IMR-90 (cell line): ENCODE data around the gene FLVCR2. TPM values are rescaled to one million over a fixed set of nuclear protein-coding genes. Genes with fewer than 3 reads are reported as not detected.

ENCODE experiments used
- ATAC-seq: fragments of 200-7000 bp; cut with Tn5 transposase; 2 replicates; pipeline ENCODE4 v1.9.1; 2020; ENCODE audit warnings: low read depth, mild to moderate bottlenecking, moderate library complexity
- BruUV-seq: library from RNA; stranded (reverse); fragments of 400-500 nt; replicated peaks from 2 replicates; lab custom pipeline; 2021; lab: Mats Ljungman, UMichigan
- CTCF ChIA-PET: fragments of 300-600 bp; formaldehyde crosslinking; extraction: SDS; loops from one replicate; lab custom pipeline; 2021; ENCODE audit warnings: antibody characterized with exemption; lab: Yijun Ruan, JAX
- POLR2A ChIA-PET: fragments of 300-600 bp; sonication (Branson Sonifier 250); formaldehyde crosslinking; loops from one replicate; lab custom pipeline; 2022; ENCODE audit warnings: antibody characterized with exemption; ENCODE audit not compliant: unreplicated experiment; lab: Charles Lee
- DNase-seq: peaks from one replicate; pipeline ENCODE4 v3.0.0; 2013
- H2AFZ ChIP-seq: replicated peaks from 2 replicates; pipeline ENCODE3; 2013; ENCODE audit warnings: low read length, mild to moderate bottlenecking; ENCODE audit not compliant: poor library complexity
- H2AK5ac ChIP-seq: 2 replicates; pipeline ENCODE4 v1.6.1; 2013; ENCODE audit warnings: low read depth, low read length, inconsistent platforms
- H2AK9ac ChIP-seq: replicated peaks from 2 replicates; pipeline ENCODE3; 2013; ENCODE audit warnings: mild to moderate bottlenecking, low read depth, low read length, moderate library complexity; ENCODE audit not compliant: poor library complexity
- H2BK120ac ChIP-seq: 2 replicates; pipeline ENCODE4 v1.6.1; 2013; ENCODE audit warnings: low read depth, low read length, inconsistent platforms
- H2BK15ac ChIP-seq: 3 replicates; pipeline ENCODE4 v1.6.1; 2013; ENCODE audit warnings: low read depth, low read length, inconsistent platforms
- H2BK20ac ChIP-seq: 2 replicates; pipeline ENCODE4 v1.6.1; 2013; ENCODE audit warnings: low read depth, mild to moderate bottlenecking, inconsistent platforms, low read length, moderate library complexity
- H2BK5ac ChIP-seq: 2 replicates; pipeline ENCODE4 v1.6.1; 2013; ENCODE audit warnings: mild to moderate bottlenecking, low read depth, low read length, inconsistent platforms; ENCODE audit not compliant: poor library complexity, severe bottlenecking
- H3K14ac ChIP-seq: replicated peaks from 2 replicates; pipeline ENCODE4 v1.6.1; 2013; ENCODE audit warnings: low read depth, low read length, inconsistent platforms
- H3K18ac ChIP-seq: 2 replicates; pipeline ENCODE4 v1.6.1; 2013; ENCODE audit warnings: low read depth, low read length, control low read depth
- H3K23ac ChIP-seq: 2 replicates; pipeline ENCODE4 v1.6.1; 2013; ENCODE audit warnings: low read depth, low read length, inconsistent platforms
- H3K27ac ChIP-seq: 2 replicates; pipeline ENCODE4 v1.5.1; 2013; ENCODE audit warnings: mild to moderate bottlenecking, control low read depth, low read length; ENCODE audit not compliant: insufficient read depth
- H3K27me3 ChIP-seq: 2 replicates; pipeline ENCODE4 v1.6.1; 2013; ENCODE audit warnings: low read length; ENCODE audit not compliant: control insufficient read depth, insufficient read depth
- H3K36me3 ChIP-seq: 2 replicates; pipeline ENCODE4 v1.6.1; 2013; ENCODE audit warnings: low read length, mixed read lengths; ENCODE audit not compliant: control insufficient read depth, insufficient read depth
- H3K4ac ChIP-seq: 2 replicates; pipeline ENCODE4 v1.6.1; 2013; ENCODE audit warnings: low read depth, low read length, inconsistent platforms
- H3K4me1 ChIP-seq: 2 replicates; pipeline ENCODE4 v1.6.1; 2013; ENCODE audit warnings: low read length, mixed read lengths; ENCODE audit not compliant: control insufficient read depth, insufficient read depth
- H3K4me2 ChIP-seq: 2 replicates; pipeline ENCODE4 v1.6.1; 2013; ENCODE audit warnings: low read depth, mild to moderate bottlenecking, control low read depth, low read length, moderate library complexity
- H3K4me3 ChIP-seq: 2 replicates; pipeline ENCODE4 v1.5.1; 2013; ENCODE audit warnings: low read depth, mild to moderate bottlenecking, control low read depth, low read length, moderate library complexity; ENCODE audit not compliant: insufficient read depth
- H3K56ac ChIP-seq: 2 replicates; pipeline ENCODE4 v1.6.1; 2013; ENCODE audit warnings: low read length, inconsistent platforms; ENCODE audit not compliant: insufficient read depth; ENCODE audit errors: extremely low read depth
- H3K79me1 ChIP-seq, 2 experiments: 2 replicates each; pipeline ENCODE4 v1.6.1; 2013; ENCODE audit warnings: low read length in 2 of 2, inconsistent platforms in 1 of 2, low read depth in 1 of 2
- H3K9ac ChIP-seq: 2 replicates; pipeline ENCODE4 v1.6.1; 2013; ENCODE audit warnings: low read depth, low read length, control low read depth
- H3K9me1 ChIP-seq: 2 replicates; pipeline ENCODE4 v1.6.1; 2013; ENCODE audit warnings: low read length, inconsistent platforms; ENCODE audit not compliant: insufficient read depth
- H3K9me3 ChIP-seq: 2 replicates; pipeline ENCODE4 v1.6.1; 2013; ENCODE audit warnings: low read length; ENCODE audit not compliant: control insufficient read depth, insufficient read depth
- H4K20me1 ChIP-seq: 2 replicates; pipeline ENCODE4 v1.6.1; 2013; ENCODE audit warnings: low read length, inconsistent platforms; ENCODE audit not compliant: insufficient read depth
- H4K5ac ChIP-seq: 2 replicates; pipeline ENCODE4 v1.6.1; 2013; ENCODE audit warnings: mild to moderate bottlenecking, low read depth, low read length, control low read depth
- H4K8ac ChIP-seq, 2 experiments: 2 replicates each; pipeline ENCODE4 v1.6.1; 2013; ENCODE audit warnings: low read depth in 2 of 2, low read length in 2 of 2, control low read depth in 1 of 2, inconsistent platforms in 1 of 2
- H4K91ac ChIP-seq: 2 replicates; pipeline ENCODE4 v1.6.1; 2013; ENCODE audit warnings: low read depth, low read length, inconsistent platforms; ENCODE audit not compliant: insufficient read depth
- BHLHE40 ChIP-seq: fragments of 150-350 bp; IDR thresholded peaks from 2 replicates; pipeline ENCODE4 v1.6.1; 2016; ENCODE audit warnings: mild to moderate bottlenecking, low read depth, low read length
- CEBPB ChIP-seq: IDR thresholded peaks from 2 replicates; pipeline ENCODE4 v1.6.1; 2012; ENCODE audit warnings: low read depth, low read length, improper control_type of control experiment
- CHD1 ChIP-seq: IDR thresholded peaks from 2 replicates; pipeline ENCODE4 v1.6.1; 2012; ENCODE audit warnings: low read depth, low read length, improper control_type of control experiment
- FOS ChIP-seq: fragments of 150-350 bp; IDR thresholded peaks from 2 replicates; pipeline ENCODE4 v1.6.1; 2016; ENCODE audit warnings: low read depth, low read length
- POLR2A ChIP-seq: IDR thresholded peaks from 2 replicates; pipeline ENCODE4 v1.6.1; 2012; ENCODE audit warnings: mild to moderate bottlenecking, low read depth, low read length
- SMC3 ChIP-seq: fragments of 150-350 bp; IDR thresholded peaks from 2 replicates; pipeline ENCODE4 v1.6.1; 2016; ENCODE audit warnings: low read depth, mild to moderate bottlenecking, antibody characterized with exemption, low read length, moderate library complexity
- WGBS, 2 experiments: methylation state at CpG; one replicate each; pipeline versions ENCODE4 v1.1.5 to v1.1.7; 2013; ENCODE audit warnings: missing lambda C conversion rate in 2 of 2; ENCODE audit not compliant: insufficient read length in 1 of 2; ENCODE audit errors: extremely low coverage in 2 of 2; 5-methylcytosine and 5-hydroxymethylcytosine counted together
- dilution Hi-C: fragments of 300-500 bp; cut with HindIII; formaldehyde crosslinking; loops from one replicate; pipeline ENCODE4 v1.14.3; 2018; ENCODE audit warnings: low sequenced_read_pairs; ENCODE audit not compliant: unreplicated experiment
- in situ Hi-C: fragments of 300-500 bp; cut with MboI; formaldehyde crosslinking; loops from 3 replicates; pipeline ENCODE4 v1.14.3; 2019; ENCODE audit warnings: low sequenced_read_pairs, inconsistent platforms, mixed read lengths
- intact Hi-C: fragments of 100-400 bp; cut with micrococcal nuclease; formaldehyde crosslinking; loops from 2 replicates; pipeline ENCODE4 v1.10.0; 2022
- polyA plus RNA-seq, 3 experiments: library from polyadenylated mRNA; depleted of rRNA; stranded (reverse); fragments of >200 nt; gene quantifications; 2 replicates each; pipeline ENCODE4 v1.2.3, GENCODE V29; 2012; ENCODE audit warnings: low replicate concordance in 1 of 3
- total RNA-seq: library from RNA; depleted of rRNA; stranded (reverse); fragments of >200 nt; gene quantifications from 2 replicates; pipeline ENCODE4 v1.2.3, GENCODE V29; 2012
- TF ChIP-seq, protein P1 (sequence below): conservative IDR thresholded peaks from 2 replicates; pipeline ENCODE4 v1.5.1; 2012; ENCODE audit warnings: mild to moderate bottlenecking, low read depth, low read length, improper control_type of control experiment

FLVCR2 gene
- total and polyA plus RNA-seq, 2 of the 4 experiments (the other 2 are of a cell fraction) = 0.94 to 1.4 TPM

- Histone ChIP-seq H3K4me3 (no peak overlapping the region), H4K8ac (no peak overlapping the region), H4K5ac (no peak overlapping the region), H3K9me3 (no peaks in the 10 kb centered on the region), H3K36me3 (no peaks in the 10 kb centered on the region), H4K91ac (no peak overlapping the region), H3K4ac (no peak overlapping the region), H3K4me2 (no peak overlapping the region), H3K14ac (no peak overlapping the region), H2BK20ac (no peak overlapping the region), H3K79me1 (no peaks in the 10 kb centered on the region), H2AK5ac (no peak overlapping the region), H4K20me1 (no peaks in the 10 kb centered on the region), H3K9ac (no peak overlapping the region), H2AFZ (no peak overlapping the region), H2BK5ac (no peak overlapping the region), H3K18ac (no peak overlapping the region), H3K27me3 (peaks cover 57% of the 10 kb centered on the region), H3K23ac (no peak overlapping the region), H2BK120ac (no peak overlapping the region), H3K4me1 (no peaks in the 10 kb centered on the region), H2BK15ac (no peak overlapping the region), H3K56ac (no peak overlapping the region), H3K27ac (no peak overlapping the region), H3K9me1 (no peaks in the 10 kb centered on the region), H2AK9ac (no peak overlapping the region)
- TF ChIP-seq BHLHE40 = no peak
- TF ChIP-seq CEBPB = no peak
- TF ChIP-seq POLR2A = no peak
- TF ChIP-seq, protein P1, sequence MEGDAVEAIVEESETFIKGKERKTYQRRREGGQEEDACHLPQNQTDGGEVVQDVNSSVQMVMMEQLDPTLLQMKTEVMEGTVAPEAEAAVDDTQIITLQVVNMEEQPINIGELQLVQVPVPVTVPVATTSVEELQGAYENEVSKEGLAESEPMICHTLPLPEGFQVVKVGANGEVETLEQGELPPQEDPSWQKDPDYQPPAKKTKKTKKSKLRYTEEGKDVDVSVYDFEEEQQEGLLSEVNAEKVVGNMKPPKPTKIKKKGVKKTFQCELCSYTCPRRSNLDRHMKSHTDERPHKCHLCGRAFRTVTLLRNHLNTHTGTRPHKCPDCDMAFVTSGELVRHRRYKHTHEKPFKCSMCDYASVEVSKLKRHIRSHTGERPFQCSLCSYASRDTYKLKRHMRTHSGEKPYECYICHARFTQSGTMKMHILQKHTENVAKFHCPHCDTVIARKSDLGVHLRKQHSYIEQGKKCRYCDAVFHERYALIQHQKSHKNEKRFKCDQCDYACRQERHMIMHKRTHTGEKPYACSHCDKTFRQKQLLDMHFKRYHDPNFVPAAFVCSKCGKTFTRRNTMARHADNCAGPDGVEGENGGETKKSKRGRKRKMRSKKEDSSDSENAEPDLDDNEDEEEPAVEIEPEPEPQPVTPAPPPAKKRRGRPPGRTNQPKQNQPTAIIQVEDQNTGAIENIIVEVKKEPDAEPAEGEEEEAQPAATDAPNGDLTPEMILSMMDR = no peak
- TF ChIP-seq SMC3 = no peak
- no peak for TF ChIP-seq FOS
- no peak for TF ChIP-seq CHD1
- DNase-seq = no peak
- ChIA-PET POLR2A (no interaction called here), CTCF (interaction anchor here (0.5 kb wide), 1 partner anchor 111 kb away, joined by 3 read pairs; no protein-coding TSS in a partner anchor)
- no TSS peak for BruUV-seq
- ATAC-seq = no peak
- in situ Hi-C loops = no loop called here
- dilution Hi-C loops = no loop called here
- no CpG with 5 or more reads among the region's 4 CpGs for WGBS, 2 experiments
- intact Hi-C loops = no loop called here
Measured at GRCh38 chr14:75566321-75566720, 12.1 kb upstream of the FLVCR2 start.
